Gastroesophageal sphincter (tissue), 3 donors: ENCODE results near the gene DTX1.

ENCODE experiments used
- POLR2A ChIP-seq, 2 donors: fragments of 450-650 bp; IDR thresholded peaks; one replicate each; pipeline ENCODE4 v1.6.1; 2017; ENCODE audit warnings: antibody characterized with exemption in 2 of 2, mild to moderate bottlenecking in 2 of 2, moderate library complexity in 1 of 2
- POLR2AphosphoS5 ChIP-seq: sonication (generic); formaldehyde crosslinking; IDR thresholded peaks from one replicate; pipeline ENCODE4 v1.6.1; 2017; ENCODE audit warnings: antibody characterized with exemption
- TF ChIP-seq, protein P1 (sequence below), 4 experiments: fragments of 200-600 bp in 2 of 4; fragments of 450-650 bp in 2 of 4; sonication (generic) in 1 of 4; IDR thresholded peaks; one replicate each; pipeline ENCODE4 v1.5.1; 2017 to 2019; ENCODE audit warnings: antibody characterized with exemption in 4 of 4, mild to moderate bottlenecking in 2 of 4, moderate library complexity in 2 of 4

DNA sequence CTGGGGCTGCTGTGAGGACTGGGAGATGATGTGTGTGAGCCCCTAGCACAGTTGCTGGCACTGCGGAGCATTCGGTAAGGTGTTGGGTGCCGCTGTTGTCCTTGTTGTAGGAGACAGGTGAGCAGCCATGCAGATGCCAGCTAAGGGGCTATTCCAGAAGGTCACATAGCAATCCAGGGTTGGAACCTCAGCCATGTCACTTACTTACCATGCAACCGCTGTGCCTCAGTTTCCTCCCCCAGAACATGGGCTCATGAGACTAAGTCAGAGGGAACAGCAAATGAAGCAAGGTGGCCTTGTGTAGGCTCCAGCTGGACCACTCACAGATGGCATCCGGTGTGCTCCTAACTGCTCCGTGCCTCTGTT lies 13.2 kb downstream of the DTX1 start:
- TF ChIP-seq, protein P1, sequence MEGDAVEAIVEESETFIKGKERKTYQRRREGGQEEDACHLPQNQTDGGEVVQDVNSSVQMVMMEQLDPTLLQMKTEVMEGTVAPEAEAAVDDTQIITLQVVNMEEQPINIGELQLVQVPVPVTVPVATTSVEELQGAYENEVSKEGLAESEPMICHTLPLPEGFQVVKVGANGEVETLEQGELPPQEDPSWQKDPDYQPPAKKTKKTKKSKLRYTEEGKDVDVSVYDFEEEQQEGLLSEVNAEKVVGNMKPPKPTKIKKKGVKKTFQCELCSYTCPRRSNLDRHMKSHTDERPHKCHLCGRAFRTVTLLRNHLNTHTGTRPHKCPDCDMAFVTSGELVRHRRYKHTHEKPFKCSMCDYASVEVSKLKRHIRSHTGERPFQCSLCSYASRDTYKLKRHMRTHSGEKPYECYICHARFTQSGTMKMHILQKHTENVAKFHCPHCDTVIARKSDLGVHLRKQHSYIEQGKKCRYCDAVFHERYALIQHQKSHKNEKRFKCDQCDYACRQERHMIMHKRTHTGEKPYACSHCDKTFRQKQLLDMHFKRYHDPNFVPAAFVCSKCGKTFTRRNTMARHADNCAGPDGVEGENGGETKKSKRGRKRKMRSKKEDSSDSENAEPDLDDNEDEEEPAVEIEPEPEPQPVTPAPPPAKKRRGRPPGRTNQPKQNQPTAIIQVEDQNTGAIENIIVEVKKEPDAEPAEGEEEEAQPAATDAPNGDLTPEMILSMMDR (IDR thresholded peaks at IDR 0.05): no peak
- no peak for TF ChIP-seq POLR2AphosphoS5
- no peak for TF ChIP-seq POLR2A (IDR thresholded peaks at IDR 0.05)
